ENCODE measurements around the gene CYB5D1.
"Not testable (repeated sequence)": the region's sequence is repeated elsewhere in the genome, so short reads cannot be mapped to it uniquely, and the experiment has no call there.

CYB5D1 gene

GRCh38 chr17:7856811-7857712 lies 741 bp upstream of the CYB5D1 start, which contains the start of gene NAA38:
Gene NAA38 (minus strand): TSS chr17:7857559. CDS start chr17:7857463, 96 bp downstream.
- peak; percentile 90 for DNase-seq

- DNase-seq = peak; percentile 48
Measured at GRCh38 chr17:7858522-7858810, 663 bp downstream of the CYB5D1 start.

DNA sequence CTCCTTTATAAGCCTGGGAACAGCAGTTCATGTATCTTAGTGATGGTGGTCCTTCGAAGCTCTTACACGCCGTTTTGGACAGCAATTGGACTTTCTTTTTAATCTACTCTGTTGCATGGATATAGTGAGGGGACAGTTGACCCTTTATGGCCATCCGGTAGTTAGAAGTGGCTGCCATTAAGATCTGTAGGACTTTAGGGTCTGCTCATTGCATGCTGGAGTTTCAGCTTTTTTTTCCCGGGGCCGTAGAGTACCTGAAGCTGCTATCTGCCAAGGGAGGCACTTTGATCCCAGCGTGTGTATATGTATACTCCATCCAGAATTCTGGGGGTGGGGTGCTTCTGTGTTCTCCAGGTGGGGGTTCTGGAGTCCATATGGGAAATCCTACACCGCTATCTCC lies 1.2 kb downstream of the CYB5D1 start:
- no peak for DNase-seq

GRCh38 chr17:7862692-7863437 lies 5.1 kb downstream of the CYB5D1 start:
- peak; percentile 40 for DNase-seq

GRCh38 chr17:7864384-7864783 lies 6.6 kb downstream of the CYB5D1 start:
- not testable (repeated sequence) for DNase-seq

DNA sequence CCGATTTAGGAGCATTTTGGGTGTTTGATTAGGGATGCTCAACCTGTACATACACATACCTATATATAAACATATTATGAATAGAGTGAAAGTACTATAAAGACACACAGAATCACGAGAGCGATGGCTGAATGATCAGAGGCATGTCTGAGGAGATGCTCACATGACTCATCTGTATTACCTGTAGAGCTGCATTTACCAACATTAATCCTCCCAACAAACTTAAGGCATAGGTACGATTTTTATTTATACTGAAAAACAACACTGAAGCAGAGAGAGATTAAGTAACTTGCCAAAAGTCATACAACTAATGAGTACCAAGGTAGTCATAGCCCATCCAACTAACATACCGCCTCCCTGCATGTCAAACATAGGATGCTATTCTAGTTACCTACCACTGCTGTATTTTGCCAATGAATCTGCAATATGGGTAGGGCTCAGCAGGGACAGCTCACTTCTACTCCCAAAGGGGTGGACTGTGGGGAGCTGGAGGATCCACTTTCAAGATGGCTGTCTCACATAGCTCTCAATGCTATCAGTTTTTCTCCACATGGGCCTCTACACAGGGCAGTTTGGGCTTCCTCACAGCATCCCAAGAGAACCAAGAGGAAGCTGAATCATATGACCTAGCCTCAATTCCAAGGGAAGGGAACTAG lies 7.3 kb downstream of the CYB5D1 start:
- DNase-seq = no peak

- no peak for DNase-seq
Measured at GRCh38 chr17:7867881-7868329, 10.1 kb downstream of the CYB5D1 start.

GRCh38 chr17:7873051-7873450 lies 15.2 kb downstream of the CYB5D1 start:
- DNase-seq = no peak

DNA sequence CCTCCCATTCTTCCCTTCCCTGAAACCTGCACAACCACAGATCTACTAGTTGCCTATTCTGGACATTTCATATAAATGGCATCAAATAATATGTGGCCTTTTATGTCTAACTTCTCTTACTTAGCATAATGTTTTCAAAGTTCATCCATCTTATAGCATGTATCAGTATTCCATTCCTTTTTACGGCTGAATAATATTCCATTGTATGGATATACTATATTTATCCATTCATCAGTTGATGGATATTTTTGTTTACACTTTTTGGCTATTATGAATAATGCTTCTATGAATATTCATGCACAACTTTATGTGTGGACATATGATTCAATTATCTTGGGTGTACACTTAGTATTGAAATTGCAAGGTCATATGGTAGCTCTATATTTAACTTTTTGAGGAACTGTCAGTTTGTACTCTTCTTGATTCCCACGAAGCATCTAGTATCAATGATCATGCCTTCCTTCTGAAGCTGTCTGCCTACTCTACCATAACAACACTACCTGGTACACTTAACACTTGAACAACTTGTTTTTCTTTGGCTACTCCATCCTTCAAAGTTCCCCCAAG lies 18.1 kb downstream of the CYB5D1 start:
- no peak for DNase-seq

DNA sequence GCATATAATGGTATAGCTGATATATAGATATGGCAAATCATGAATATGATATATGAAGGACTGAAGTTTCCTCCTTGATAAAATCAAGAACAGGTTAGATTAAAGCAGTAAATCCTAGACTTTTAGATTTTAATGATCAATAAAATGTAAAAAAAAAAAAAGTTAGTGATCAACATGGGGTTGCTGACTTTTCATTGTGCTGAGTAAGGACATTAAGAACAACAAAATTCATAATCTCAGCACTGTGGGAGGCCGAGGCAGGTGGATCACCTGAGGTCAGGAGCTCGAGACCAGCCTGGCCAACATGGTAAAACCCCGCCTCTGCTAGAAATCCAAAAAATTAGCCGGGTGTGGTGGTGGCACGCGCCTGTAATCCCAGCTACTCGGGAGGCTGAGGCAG lies 20.4 kb downstream of the CYB5D1 start:
- no peak for DNase-seq

DNA sequence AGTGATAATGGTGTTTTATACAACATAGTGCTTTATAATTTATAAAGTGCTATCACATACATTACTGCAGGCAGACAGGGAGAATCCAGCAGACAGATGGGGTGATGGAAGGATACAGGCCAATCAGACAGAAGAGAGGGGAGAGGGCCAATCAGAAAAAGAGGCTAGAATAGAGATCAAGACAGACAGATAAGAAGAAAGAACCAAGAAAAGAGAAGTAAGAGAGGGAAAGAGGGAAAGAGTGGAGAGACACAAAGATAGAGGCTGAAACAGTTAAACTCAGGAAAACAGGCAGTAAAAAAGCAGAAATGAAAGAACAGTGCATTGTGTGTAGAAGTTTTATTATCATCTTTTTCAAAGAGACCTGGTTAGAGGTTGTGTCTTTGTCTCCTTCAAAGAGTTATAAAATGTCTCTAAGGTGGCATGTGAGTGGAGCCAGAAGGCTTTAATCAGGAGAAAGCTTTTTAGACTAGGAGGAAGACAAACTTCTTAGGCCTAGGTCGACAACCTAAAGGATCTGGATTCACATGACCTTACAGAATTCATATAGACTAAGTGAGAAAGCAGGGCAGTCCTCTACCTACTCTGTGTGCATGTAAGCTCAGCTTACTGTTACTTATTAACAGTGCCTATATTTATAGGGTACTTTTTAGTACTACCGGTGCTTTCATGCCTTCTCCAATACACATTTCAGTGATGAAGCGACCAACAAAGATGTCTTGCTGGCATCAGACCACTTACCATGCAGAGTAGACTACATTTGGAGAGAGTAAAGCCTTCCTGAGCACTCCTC lies 22.5 kb downstream of the CYB5D1 start:
- DNase-seq = no peak

- no peak for DNase-seq
Measured at GRCh38 chr17:7881276-7882054, 23.7 kb downstream of the CYB5D1 start.

DNA sequence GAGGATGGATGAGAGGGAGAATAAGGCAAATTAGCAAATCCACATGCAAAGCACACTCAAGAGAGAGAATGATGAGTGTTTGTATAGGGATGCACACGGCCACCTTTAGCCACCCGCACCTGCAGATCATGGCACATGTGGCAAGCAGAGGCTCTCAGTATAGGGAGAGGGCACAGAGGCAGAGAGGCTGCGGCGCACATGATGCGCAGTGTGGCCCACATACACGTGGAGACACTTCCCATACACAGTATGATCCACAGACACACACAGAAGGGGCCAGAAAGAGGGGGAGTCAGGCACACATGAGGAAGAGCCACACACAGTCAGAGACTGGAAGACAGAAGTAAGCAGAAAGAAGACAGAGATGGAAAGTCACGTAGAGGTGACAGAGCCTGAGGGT lies 24.3 kb downstream of the CYB5D1 start:
- DNase-seq = no peak

- no peak for DNase-seq
Measured at GRCh38 chr17:7882629-7883028, 24.8 kb downstream of the CYB5D1 start.

DNA sequence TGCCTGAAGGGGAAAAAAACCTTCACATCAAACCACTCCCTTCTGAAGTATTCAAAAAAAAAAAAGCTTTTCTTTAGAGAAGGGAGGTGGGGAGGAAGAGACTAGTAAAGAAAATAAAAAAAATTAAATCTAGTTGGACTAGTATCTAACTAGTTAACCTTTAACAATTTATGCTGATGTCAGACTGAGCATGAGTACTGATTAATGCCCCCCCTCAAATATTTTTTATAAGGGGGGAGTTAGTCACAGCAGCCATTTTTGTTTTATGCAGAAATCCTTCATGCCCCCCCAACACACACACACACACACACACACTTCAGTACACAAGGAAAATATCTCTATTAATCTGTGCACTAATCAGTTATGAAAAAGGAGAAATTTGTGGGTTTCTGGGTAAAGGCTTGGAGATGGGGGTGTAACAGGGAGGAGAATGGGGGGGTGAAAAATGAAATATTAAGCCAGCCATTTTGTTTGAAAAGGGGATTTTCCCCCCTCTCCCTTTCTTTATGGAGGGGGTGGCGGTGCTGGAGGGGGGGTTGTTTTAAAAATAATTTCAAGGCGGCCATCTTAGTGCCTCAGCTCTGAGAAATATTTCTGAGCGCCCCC lies 26.1 kb downstream of the CYB5D1 start:
- peak; percentile 28 for DNase-seq

DNA sequence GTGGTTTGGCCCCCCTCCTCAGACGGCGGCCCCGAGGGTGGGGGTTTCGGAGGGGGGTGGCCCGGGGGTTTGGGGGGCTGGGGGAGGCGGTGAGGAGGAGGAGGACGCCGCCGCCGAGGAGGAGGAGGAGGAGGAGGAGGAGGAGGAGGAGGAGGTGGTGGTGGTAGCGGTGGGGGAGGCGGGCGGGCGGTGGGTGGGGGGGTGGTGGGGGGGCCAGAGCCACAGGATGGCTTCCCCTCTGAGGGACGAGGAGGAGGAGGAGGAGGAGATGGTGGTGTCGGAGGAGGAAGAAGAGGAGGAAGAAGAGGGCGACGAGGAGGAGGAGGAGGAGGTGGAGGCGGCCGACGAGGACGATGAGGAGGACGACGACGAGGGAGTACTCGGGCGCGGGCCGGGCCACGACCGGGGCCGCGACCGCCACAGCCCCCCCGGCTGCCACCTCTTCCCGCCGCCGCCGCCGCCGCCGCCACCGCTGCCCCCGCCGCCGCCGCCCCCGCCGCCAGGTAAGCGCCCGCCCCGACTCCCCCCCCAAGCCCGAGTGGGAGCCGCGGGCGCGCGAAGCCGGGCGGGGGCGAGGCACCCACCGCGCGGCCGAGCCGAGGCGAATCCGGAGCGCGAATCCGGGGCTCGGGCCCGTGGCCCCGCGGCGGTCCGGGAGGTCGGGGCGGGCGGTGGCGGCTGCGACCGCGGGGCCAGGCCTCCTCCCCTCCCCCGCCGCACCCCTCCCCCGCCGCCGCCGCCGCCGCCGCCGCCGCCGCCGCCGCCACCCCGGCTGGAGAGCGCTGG lies 27.0 kb downstream of the CYB5D1 start:
- DNase-seq = peak; percentile 33

DNA sequence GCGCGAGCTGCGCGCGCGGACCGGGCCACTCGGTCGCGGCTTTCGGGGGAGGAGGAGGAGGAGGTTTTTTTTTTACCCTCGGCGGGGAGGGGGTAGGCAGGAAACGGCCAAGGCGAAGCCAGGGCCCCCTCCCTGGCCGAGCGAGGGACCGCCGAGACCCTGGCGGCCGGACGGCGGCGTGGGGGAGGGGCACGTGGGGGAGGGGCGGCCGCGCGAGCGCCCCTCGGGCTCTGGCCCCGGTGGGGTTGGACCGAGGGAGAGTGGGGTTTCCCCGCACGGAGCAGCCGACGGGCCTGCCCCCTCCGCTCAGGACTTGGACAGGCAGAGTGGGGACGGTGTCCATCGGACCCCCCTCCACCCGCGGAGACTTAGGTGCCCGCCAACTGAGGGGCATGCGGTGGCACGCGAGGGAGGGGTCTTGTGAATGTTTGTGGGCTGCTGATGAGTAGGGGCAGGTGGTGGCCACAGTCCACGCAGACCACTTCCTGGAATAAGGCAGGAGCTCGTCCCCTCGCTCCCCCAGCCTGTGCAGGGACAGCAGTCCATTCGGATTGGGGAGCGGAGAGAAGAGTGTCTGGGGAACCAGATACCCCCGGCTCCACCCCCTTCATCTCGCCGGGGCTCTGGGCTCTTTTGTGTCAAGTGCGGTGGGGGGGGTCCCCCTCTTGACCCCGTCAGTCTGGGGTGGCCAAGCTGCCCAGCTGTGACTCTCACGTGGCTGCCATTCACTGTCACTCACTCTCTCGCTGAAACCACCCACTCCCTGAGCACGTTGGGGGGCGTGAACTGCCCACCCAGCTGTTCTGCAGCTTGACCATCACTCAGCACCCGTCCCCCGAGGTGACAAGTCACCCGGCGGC lies 27.8 kb downstream of the CYB5D1 start:
- DNase-seq = peak; percentile 21

DNA sequence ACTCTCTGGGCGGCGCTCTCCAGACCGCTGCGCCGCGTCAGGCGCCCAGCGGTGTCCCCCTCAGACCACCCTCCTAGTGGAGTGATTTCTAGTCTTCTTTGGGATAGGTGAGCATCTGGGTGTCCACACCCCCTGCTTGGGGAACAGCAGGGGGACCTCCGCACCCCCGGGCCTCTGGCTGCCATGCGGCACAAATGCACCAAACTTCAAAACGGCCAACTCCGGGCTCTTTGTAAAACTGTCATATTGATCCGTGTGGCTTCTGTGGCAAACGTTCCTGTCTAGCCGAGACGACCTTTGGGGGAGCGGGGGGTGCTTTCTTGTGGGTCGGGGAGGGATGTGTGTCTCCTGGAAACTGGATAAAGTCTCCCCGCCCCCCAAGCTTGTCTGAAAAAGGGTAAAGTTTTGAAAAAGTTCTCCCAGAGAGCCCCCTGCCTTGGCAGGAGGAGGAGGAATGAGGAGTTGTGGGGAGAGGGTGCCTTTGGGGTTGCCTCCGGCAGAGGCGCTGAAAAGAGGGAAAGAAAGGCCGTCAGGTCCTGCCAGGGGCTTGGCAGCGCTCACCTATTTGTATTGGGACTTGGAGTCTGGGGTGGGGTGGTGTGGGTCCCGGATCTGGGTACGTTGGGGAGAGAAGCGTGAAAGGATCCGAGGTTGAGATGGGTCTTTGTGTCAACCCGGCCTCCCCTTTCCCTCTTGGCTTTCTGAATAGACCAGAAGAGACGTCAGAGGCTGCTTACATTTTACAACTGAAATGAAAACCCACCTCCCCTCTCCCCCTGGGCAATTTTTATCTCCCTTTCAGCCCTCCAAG lies 28.6 kb downstream of the CYB5D1 start:
- peak; percentile 68 for DNase-seq
